CD8-positive, alpha-beta memory T cell (primary cell): ENCODE data around the gene NAA35. TPM values are rescaled to one million over a fixed set of nuclear protein-coding genes. Genes with fewer than 3 reads are reported as not detected.

Experiments used
- CTCF ChIA-PET: fragments of 350-600 bp; sonication (Branson Sonifier 250); formaldehyde crosslinking; loops from one replicate; lab custom pipeline; 2021; ENCODE audit warnings: antibody characterized with exemption; lab: Charles Lee
- POLR2A ChIA-PET: fragments of 350-600 bp; sonication (Branson Sonifier 250); formaldehyde crosslinking; loops from one replicate; lab custom pipeline; 2021; ENCODE audit warnings: antibody characterized with exemption; lab: Charles Lee
- DNase-seq, 5 donors: peaks; one replicate each; pipeline versions ENCODE4 v3.0.0 to v3.0.0-alpha.2; 2020 to 2022; ENCODE audit warnings: mixed read lengths in 1 of 5
- H3K27ac ChIP-seq: one replicate; pipeline ENCODE4 v1.7.0; 2013; ENCODE audit warnings: low read depth, mild to moderate bottlenecking, low read length, moderate library complexity
- H3K27me3 ChIP-seq: 2 replicates; pipeline ENCODE4 v1.7.0; 2013; ENCODE audit warnings: low read length, mild to moderate bottlenecking; ENCODE audit not compliant: insufficient read depth, poor library complexity, severe bottlenecking
- H3K36me3 ChIP-seq: 2 replicates; pipeline ENCODE4 v1.7.0; 2013; ENCODE audit warnings: mild to moderate bottlenecking, low read length, moderate library complexity; ENCODE audit not compliant: insufficient read depth
- H3K4me1 ChIP-seq: 2 replicates; pipeline ENCODE4 v1.7.0; 2013; ENCODE audit warnings: mild to moderate bottlenecking, low read length, moderate library complexity; ENCODE audit not compliant: insufficient read depth
- H3K4me3 ChIP-seq: 2 replicates; pipeline ENCODE4 v1.7.0; 2013; ENCODE audit warnings: mild to moderate bottlenecking, low read length
- H3K9me3 ChIP-seq: 2 replicates; pipeline ENCODE4 v1.7.0; 2013; ENCODE audit warnings: mild to moderate bottlenecking, low read length
- H3K27ac Mint-ChIP-seq, 8 donors: one replicate each; pipeline ENCODE4 v1.8.0; 2020 to 2021; ENCODE audit warnings: mixed read lengths in 8 of 8, mild to moderate bottlenecking in 6 of 8, inconsistent platforms in 3 of 8, moderate library complexity in 3 of 8
- H3K27me3 Mint-ChIP-seq, 2 donors: one replicate each; pipeline ENCODE4 v1.8.0; 2020 to 2021; ENCODE audit warnings: mixed read lengths in 2 of 2, mild to moderate bottlenecking in 1 of 2, moderate library complexity in 1 of 2
- H3K36me3 Mint-ChIP-seq, 3 donors: one replicate each; pipeline ENCODE4 v1.8.0; 2020 to 2021; ENCODE audit warnings: mixed read lengths in 3 of 3, inconsistent platforms in 1 of 3, mild to moderate bottlenecking in 1 of 3
- H3K4me1 Mint-ChIP-seq, 3 donors: one replicate each; pipeline ENCODE4 v1.8.0; 2020 to 2021; ENCODE audit warnings: mixed read lengths in 3 of 3, inconsistent platforms in 1 of 3, mild to moderate bottlenecking in 1 of 3
- H3K4me3 Mint-ChIP-seq, 7 donors: one replicate each; pipeline ENCODE4 v1.8.0; 2020 to 2021; ENCODE audit warnings: mixed read lengths in 7 of 7, mild to moderate bottlenecking in 6 of 7, moderate library complexity in 4 of 7, inconsistent platforms in 2 of 7
- H3K9me3 Mint-ChIP-seq, 5 donors: one replicate each; pipeline ENCODE4 v1.8.0; 2020 to 2022; ENCODE audit warnings: mixed read lengths in 5 of 5, mild to moderate bottlenecking in 3 of 5, moderate library complexity in 2 of 5, inconsistent platforms in 1 of 5
- polyA plus RNA-seq: library from polyadenylated mRNA; unstranded; fragments of 300-500 nt; fragmentation: Illumina TruSeq; gene quantifications from one replicate; pipeline ENCODE4 v1.2.3, GENCODE V29; 2021
- total RNA-seq, 2 experiments: library from RNA; stranded (reverse); gene quantifications; one replicate each; pipeline ENCODE4 v1.2.3, GENCODE V29; 2021

The NAA35 gene
- total and polyA plus RNA-seq, 3 experiments from 2014 or later: 13.5 to 34.1 (median 32.8) TPM

DNA sequence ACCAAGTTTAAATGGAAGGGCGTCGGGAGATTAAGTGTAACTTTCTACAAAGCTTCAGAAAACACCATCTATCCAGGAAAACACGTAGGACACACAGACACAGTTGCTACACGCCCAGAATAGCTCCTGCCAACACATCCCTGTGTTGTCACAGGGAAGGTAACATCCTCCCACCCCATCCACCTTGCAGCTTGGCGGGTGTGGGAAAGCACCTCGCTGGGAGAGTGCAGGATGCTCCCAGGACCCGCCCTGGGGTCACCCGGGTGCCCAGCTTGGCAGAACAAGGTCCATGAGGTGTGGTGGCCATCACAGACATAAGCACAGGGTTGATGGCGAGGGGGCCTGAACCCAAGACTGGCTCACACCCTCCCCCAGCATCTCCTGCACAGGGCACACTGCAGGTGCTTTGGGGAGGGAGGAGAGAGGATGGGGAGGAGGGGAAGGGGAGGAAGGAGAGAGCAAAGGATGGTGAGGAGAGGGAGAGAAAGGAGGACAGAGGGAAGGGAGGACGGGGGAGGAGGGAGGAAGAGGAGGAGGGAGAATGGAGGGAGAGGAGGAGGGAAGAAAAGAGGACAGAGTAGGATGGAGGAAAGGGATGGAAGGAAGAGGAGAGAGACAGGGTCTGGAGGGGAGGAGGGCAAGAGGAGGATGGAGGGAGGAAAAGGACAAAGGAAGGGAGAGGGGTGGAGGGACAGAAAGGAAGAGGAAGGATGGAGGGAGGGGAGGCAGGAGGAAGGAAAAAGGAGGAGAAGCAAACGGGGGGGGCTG lies 121.2 kb downstream of the NAA35 start:
- no peak overlapping the region for H3K4me3 Mint-ChIP-seq
- H3K9me3 Mint-ChIP-seq: no peaks in the 10 kb centered on the region
- no peaks in the 10 kb centered on the region for H3K4me1 Mint-ChIP-seq
- H3K27me3 Mint-ChIP-seq: peaks cover 4 to 22% of the 10 kb centered on the region in 2 donors
- ChIA-PET POLR2A (no interaction called here), CTCF (no interaction called here)
- Histone ChIP-seq H3K9me3 (no peaks in the 10 kb centered on the region), H3K27me3 (peaks cover 5% of the 10 kb centered on the region), H3K36me3 (no peaks in the 10 kb centered on the region), H3K4me3 (no peak overlapping the region), H3K27ac (no peak overlapping the region), H3K4me1 (no peaks in the 10 kb centered on the region)
- no peak for DNase-seq
- no peaks in the 10 kb centered on the region for H3K36me3 Mint-ChIP-seq
- no peak overlapping the region for H3K27ac Mint-ChIP-seq

GRCh38 chr9:86062845-86063693 lies 122.1 kb downstream of the NAA35 start:
- no peaks in the 10 kb centered on the region for H3K9me3 Mint-ChIP-seq
- DNase-seq: no peak
- H3K4me1 Mint-ChIP-seq: no peaks in the 10 kb centered on the region
- H3K4me1 ChIP-seq: no peaks in the 10 kb centered on the region
- H3K27me3 ChIP-seq: peaks cover 5% of the 10 kb centered on the region
- H3K36me3 Mint-ChIP-seq: no peaks in the 10 kb centered on the region
- peak overlapping the region in 2 of 7 donors; percentile 13 to 34 for H3K4me3 Mint-ChIP-seq
- H3K27ac ChIP-seq: no peak overlapping the region
- CTCF ChIA-PET: no interaction called here
- H3K36me3 ChIP-seq: no peaks in the 10 kb centered on the region
- no peaks in the 10 kb centered on the region for H3K9me3 ChIP-seq
- H3K4me3 ChIP-seq: no peak overlapping the region
- peaks cover 4 to 18% of the 10 kb centered on the region in 2 donors for H3K27me3 Mint-ChIP-seq
- peak overlapping the region in 1 of 8 donors; percentile 23 for H3K27ac Mint-ChIP-seq
- POLR2A ChIA-PET: no interaction called here

DNA sequence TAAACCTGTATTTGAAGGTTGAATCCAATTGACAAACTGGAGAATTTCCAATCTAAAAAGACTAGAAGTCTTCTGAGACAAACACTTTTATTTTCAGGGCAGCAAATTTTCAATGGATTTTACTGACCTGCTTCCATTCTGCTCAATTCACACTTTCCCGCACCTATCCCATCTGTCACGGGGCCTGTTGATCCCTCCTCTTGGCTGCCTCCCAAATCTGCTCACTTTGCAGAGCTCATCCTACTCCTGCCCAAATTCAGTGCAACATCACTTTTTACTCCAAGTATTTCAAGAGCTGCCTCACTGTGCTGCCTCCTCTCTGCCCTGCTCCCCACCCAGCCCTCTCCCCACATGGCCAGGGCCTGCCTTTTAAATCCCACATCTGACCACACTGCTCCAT lies 123.3 kb downstream of the NAA35 start:
- no peaks in the 10 kb centered on the region for H3K4me1 ChIP-seq

GRCh38 chr9:86069206-86069869 lies 128.4 kb downstream of the NAA35 start:
- H3K4me3 Mint-ChIP-seq: no peak overlapping the region
- DNase-seq: no peak
- POLR2A ChIA-PET: no interaction called here
- H3K27me3 Mint-ChIP-seq: peaks cover 0 to 8% of the 10 kb centered on the region in 2 donors
- no peaks in the 10 kb centered on the region for H3K4me1 Mint-ChIP-seq
- Histone ChIP-seq H3K27ac (no peak overlapping the region), H3K27me3 (no peaks in the 10 kb centered on the region), H3K4me3 (no peak overlapping the region), H3K9me3 (no peaks in the 10 kb centered on the region), H3K36me3 (no peaks in the 10 kb centered on the region), H3K4me1 (no peaks in the 10 kb centered on the region)
- CTCF ChIA-PET: no interaction called here
- H3K27ac Mint-ChIP-seq: no peak overlapping the region
- H3K36me3 Mint-ChIP-seq: no peaks in the 10 kb centered on the region
- H3K9me3 Mint-ChIP-seq: no peaks in the 10 kb centered on the region

More for the DNA sequence above, 123.3 kb downstream of the NAA35 start:
- Mint-ChIP-seq H3K27me3 (peaks cover 4 to 13% of the 10 kb centered on the region in 2 donors), H3K4me1 (no peaks in the 10 kb centered on the region), H3K36me3 (no peaks in the 10 kb centered on the region), H3K4me3 (no peak overlapping the region), H3K27ac (peak overlapping the region in 1 of 8 donors; percentile 63), H3K9me3 (no peaks in the 10 kb centered on the region)
- H3K4me3 ChIP-seq: no peak overlapping the region
- no peak overlapping the region for H3K27ac ChIP-seq
- no peaks in the 10 kb centered on the region for H3K36me3 ChIP-seq
- no peaks in the 10 kb centered on the region for H3K9me3 ChIP-seq
- peaks cover 5% of the 10 kb centered on the region for H3K27me3 ChIP-seq
- DNase-seq: no peak
- POLR2A ChIA-PET: no interaction called here
- CTCF ChIA-PET: no interaction called here

Other genes with a start within 250 kb of the NAA35 start
- 10 to 100 TPM; 27.5 to 30.2 TPM for gene AGTPBP1, start 199.2 kb upstream of the NAA35 start, total RNA-seq
- 35.5 TPM for gene AGTPBP1, start 199.2 kb upstream of the NAA35 start, polyA plus RNA-seq
- gene GOLM1, start 158.4 kb downstream of the NAA35 start, total RNA-seq: 1 to 10 TPM; 3.2 to 3.5 TPM
- gene GOLM1, start 158.4 kb downstream of the NAA35 start, polyA plus RNA-seq: 2.3 TPM